ENCODE measurements around the gene TAF3.
"Not testable (repeated sequence)": the region's sequence is repeated elsewhere in the genome, so short reads cannot be mapped to it uniquely, and the experiment has no call there.

TAF3 gene

GRCh38 chr10:7811000-7811399, 7.3 kb upstream of the TAF3 start:
- no peak for DNase-seq (ENCODE audit: low read depth)

- not testable (repeated sequence) for DNase-seq (ENCODE audit: low read depth)
Observed at GRCh38 chr10:7811743-7812142, 6.6 kb upstream of the TAF3 start.

GRCh38 chr10:7813481-7813880, 4.8 kb upstream of the TAF3 start:
- no peak for DNase-seq (ENCODE audit: low read depth)

- DNase-seq (ENCODE audit: low read depth) = no peak
Observed at GRCh38 chr10:7817576-7817975, 729 bp upstream of the TAF3 start.

GRCh38 chr10:7817984-7818294, 366 bp upstream of the TAF3 start:
- DNase-seq (ENCODE audit: low read depth) = no peak

GRCh38 chr10:7819121-7819460, 786 bp downstream of the TAF3 start:
- peak; percentile 64 for DNase-seq (ENCODE audit: low read depth)

- no peak for DNase-seq (ENCODE audit: low read depth)
Observed at GRCh38 chr10:7824251-7824650, 5.9 kb downstream of the TAF3 start.

GRCh38 chr10:7826971-7827370, 8.7 kb downstream of the TAF3 start:
- DNase-seq (ENCODE audit: low read depth) = peak; percentile 77

GRCh38 chr10:7829289-7829834, 11.1 kb downstream of the TAF3 start:
- DNase-seq (ENCODE audit: low read depth) = no peak

GRCh38 chr10:7832060-7832459, 13.8 kb downstream of the TAF3 start:
- DNase-seq (ENCODE audit: low read depth) = no peak

GRCh38 chr10:7833210-7833609, 14.9 kb downstream of the TAF3 start:
- DNase-seq (ENCODE audit: low read depth) = no peak

- no peak for DNase-seq (ENCODE audit: low read depth)
Observed at GRCh38 chr10:7834262-7834661, 16.0 kb downstream of the TAF3 start.

GRCh38 chr10:7836571-7836970, 18.3 kb downstream of the TAF3 start:
- no peak for DNase-seq (ENCODE audit: low read depth)

- DNase-seq (ENCODE audit: low read depth) = peak; percentile 19
Observed at GRCh38 chr10:7846591-7846990, 28.3 kb downstream of the TAF3 start.

GRCh38 chr10:7853226-7853842, 35.0 kb downstream of the TAF3 start:
- no peak for DNase-seq (ENCODE audit: low read depth)

- no peak for DNase-seq (ENCODE audit: low read depth)
Observed at GRCh38 chr10:7853890-7854289, 35.6 kb downstream of the TAF3 start.

GRCh38 chr10:7855205-7855604, 36.9 kb downstream of the TAF3 start:
- no peak for DNase-seq (ENCODE audit: low read depth)

GRCh38 chr10:7856678-7857077, 38.4 kb downstream of the TAF3 start:
- DNase-seq (ENCODE audit: low read depth) = no peak

- DNase-seq (ENCODE audit: low read depth) = no peak
Observed at GRCh38 chr10:7857262-7857661, 39.0 kb downstream of the TAF3 start.

GRCh38 chr10:7861509-7862120, 43.3 kb downstream of the TAF3 start:
- DNase-seq (ENCODE audit: low read depth) = no peak

- DNase-seq (ENCODE audit: low read depth) = no peak
Observed at GRCh38 chr10:7862121-7862514, 43.8 kb downstream of the TAF3 start.

GRCh38 chr10:7866176-7866575, 47.9 kb downstream of the TAF3 start:
- no peak for DNase-seq (ENCODE audit: low read depth)

GRCh38 chr10:7872041-7872442, 53.7 kb downstream of the TAF3 start:
- DNase-seq (ENCODE audit: low read depth) = peak; percentile 51

- no peak for DNase-seq (ENCODE audit: low read depth)
Observed at GRCh38 chr10:7874864-7875263, 56.6 kb downstream of the TAF3 start.

Measured in ELR (cell line).